NCI-H2227 treated with DMSO at 0.1 percent for 48 hours (cell line): ENCODE measurements around the gene PAQR4.
A peak's percentile ranks its signal among the peaks of the same experiment; 100 is the strongest.

ENCODE experiments used
- DNase-seq: peaks from one replicate; lab custom pipeline; 2025; lab: John Stamatoyannopoulos, UW

Gene PAQR4

DNA sequence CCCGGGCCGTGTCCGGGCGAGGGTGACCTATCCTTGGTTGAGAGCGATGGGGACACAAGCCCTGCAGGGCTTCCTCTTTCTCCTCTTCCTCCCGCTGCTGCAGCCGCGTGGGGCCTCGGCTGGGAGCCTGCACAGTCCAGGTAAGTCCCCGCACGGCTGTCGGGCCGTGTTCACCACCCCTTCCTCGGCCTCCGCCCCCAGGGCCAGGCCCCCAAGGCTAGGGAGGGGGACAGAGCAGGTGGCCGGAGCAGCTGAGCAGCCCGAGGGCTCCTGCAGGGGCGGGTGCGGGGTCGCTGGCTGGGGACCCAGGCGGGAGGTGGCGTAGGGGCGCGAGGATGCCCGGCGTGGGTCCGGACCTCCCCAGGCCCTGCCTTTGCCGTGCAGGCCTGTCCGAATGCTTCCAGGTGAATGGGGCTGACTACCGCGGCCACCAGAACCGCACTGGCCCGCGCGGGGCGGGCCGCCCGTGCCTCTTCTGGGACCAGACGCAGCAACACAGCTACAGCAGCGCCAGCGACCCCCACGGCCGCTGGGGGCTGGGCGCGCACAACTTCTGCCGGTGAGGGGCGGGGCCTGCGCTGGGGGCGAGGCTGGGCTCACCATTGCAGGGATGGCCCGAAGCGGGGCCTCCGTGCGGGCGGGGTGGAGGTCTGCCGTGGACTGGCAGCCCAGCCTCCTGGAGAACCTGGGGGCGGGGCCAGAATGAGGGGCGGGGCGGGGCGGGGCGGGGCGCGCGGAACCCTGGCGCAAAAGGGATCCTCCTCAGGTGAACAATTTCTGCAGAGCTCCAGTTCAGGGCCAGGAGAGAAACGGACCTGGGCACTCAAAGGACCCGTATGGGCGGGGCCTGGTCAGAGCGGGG lies 4.4 kb upstream of the PAQR4 start:
- peak; percentile 85 for DNase-seq

DNA sequence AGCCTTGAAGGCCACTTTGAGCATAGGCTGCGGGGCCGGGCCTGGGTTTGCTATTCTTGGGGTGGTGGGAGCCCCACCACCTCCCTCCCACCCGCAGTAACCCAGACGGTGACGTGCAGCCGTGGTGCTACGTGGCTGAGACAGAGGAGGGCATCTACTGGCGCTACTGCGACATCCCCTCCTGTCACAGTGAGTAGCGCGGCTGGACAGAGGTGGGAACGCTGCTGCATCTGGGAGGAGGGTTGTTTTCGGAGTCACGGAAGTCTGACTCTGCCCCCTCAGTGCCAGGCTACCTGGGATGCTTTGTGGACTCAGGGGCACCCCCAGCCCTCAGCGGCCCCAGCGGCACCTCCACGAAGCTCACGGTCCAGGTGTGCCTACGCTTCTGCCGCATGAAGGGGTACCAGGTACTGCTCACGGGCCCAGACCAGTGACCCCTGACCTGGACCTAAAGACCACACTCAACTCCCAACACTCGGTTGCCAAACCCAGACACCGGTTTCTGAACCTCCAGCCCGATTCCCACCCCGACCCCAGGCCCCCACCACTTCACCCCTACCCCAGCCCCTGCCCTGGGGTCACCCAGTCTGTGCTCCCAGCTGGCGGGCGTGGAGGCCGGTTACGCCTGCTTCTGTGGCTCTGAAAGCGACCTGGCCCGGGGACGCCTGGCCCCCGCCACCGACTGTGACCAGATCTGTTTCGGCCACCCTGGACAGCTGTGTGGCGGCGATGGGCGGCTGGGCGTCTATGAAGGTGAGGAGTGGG lies 2.9 kb upstream of the PAQR4 start:
- no peak for DNase-seq

DNA sequence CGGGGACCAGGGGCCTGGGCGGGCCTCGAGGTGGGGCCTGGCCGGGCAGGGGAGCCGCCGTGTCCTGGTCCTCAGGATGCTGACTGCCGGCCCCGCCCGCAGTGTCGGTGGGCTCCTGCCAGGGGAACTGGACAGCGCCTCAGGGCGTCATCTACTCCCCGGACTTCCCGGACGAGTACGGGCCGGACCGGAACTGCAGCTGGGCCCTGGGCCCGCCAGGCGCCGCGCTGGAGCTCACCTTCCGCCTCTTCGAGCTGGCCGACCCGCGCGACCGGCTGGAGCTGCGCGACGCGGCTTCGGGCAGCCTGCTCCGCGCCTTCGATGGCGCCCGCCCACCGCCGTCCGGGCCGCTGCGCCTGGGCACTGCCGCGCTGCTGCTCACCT lies 2.3 kb upstream of the PAQR4 start:
- DNase-seq, result no peak

DNA sequence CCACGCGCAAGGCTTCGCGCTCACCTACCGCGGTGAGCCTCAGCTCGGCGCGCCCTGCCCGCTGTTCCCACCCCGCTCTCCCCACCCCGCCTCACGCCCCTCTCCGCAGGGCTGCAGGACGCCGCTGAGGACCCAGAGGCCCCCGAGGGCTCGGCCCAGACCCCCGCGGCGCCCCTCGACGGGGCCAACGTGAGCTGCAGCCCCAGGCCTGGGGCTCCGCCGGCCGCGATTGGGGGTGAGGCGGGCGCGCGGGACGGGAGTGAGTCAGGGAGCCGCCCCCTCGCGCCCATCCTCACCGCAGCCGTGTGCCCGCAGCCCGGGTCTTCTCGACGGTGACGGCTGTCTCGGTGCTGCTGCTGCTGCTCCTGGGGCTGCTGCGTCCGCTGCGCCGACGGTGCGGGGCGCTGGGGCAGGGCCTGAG lies 1.9 kb upstream of the PAQR4 start:
- no peak for DNase-seq

DNA sequence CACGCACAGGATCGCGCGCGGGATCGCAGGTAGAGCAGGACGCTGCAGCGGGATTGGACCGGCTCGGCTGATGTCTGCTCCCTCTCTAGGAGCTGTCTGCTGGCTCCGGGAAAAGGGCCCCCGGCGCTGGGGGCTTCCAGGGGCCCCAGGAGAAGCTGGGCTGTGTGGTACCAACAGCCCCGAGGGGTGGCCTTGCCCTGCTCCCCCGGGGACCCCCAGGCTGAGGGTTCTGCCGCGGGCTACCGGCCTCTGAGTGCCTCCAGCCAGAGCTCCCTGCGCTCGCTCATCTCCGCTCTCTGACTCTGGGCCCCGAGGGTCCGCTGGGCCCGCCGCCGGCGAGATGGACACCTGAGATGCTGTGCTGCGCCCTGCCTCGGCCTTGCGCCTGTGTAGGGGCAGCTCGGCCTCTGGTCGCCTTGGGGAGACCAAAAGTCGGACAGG lies 1.4 kb upstream of the PAQR4 start:
- no peak for DNase-seq

DNA sequence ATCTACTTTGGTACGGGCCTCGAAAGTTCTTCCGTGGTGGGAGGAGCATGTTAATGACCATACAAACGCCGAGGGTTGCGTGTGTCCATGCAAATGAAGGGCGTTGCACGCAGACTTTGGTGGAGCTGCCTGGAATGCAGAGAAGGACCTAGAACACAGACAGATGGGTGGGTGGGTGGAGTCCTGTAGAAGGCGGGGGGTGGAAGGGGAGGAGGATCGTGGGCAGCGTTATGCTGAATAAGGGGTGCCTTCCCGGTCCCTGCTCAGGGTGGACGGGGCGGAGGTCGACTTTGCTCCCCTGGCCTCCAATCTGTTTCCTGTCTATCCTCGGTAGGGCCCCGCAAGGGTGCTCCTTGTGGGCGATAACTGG lies 795 bp upstream of the PAQR4 start:
- DNase-seq, result no peak

DNA sequence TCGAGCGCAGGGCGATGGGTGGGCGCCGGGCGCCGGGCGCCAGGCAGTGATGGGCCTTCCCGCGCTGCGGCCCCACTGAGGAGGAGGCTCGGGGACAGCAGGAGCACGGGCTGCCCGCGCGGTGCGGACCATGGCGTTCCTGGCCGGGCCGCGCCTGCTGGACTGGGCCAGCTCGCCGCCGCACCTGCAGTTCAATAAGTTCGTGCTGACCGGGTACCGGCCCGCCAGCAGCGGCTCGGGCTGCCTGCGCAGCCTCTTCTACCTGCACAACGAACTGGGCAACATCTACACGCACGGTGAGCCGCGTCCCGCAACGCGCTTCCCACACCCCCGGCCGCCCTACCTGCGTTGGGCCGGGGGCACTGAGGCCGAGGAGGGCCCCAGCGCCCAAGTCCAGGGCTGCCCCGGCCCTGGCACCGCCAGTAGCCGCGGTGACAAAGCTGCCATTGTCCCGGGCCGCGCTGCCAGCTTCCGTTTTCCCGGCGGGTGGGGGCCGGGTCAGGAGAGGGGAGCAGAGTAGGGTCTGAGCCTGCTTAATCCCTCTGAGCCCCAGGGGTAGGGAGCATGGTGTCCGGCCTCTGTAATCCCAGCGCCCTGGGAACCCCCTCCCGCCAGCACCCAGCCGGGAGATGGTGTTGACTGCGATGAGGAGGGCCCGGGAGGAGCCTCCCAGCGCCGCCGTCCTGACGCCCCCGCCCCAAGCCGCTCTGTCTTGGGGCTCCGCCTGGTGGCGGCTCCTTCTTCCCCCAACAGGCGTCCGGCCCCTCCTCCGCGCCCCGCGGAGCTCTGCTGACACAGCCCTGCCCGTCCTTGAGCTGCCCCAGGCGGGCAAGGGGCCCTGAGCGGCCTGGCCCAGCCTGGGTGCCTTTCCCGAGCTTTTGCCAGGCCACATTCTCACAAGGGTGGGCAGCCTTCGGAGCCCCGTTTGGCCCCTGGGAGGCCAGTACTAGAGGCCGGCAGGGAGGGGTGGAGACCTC lies 685 bp downstream of the PAQR4 start:
- peak; percentile 65 for DNase-seq

DNA sequence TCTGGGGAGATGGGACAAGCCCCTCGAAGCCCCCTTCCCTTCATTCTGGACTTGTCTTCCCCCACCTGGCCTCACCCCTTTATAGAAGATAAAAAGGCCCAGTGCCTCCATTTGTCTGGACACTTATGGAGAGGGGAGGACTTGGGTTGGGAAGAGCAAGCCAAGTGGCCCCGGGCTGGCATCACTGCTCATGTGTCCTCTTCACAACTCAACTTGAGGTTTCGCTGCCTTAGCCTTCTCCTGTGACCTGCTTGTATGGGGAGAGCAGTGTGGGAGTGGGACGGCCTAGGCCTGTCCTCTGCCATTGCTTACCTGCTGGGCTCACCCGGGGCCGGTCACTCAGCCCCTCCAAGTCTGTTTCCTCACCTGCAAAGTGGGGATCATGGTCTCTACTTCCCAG lies 1.4 kb downstream of the PAQR4 start:
- DNase-seq, result no peak

DNA sequence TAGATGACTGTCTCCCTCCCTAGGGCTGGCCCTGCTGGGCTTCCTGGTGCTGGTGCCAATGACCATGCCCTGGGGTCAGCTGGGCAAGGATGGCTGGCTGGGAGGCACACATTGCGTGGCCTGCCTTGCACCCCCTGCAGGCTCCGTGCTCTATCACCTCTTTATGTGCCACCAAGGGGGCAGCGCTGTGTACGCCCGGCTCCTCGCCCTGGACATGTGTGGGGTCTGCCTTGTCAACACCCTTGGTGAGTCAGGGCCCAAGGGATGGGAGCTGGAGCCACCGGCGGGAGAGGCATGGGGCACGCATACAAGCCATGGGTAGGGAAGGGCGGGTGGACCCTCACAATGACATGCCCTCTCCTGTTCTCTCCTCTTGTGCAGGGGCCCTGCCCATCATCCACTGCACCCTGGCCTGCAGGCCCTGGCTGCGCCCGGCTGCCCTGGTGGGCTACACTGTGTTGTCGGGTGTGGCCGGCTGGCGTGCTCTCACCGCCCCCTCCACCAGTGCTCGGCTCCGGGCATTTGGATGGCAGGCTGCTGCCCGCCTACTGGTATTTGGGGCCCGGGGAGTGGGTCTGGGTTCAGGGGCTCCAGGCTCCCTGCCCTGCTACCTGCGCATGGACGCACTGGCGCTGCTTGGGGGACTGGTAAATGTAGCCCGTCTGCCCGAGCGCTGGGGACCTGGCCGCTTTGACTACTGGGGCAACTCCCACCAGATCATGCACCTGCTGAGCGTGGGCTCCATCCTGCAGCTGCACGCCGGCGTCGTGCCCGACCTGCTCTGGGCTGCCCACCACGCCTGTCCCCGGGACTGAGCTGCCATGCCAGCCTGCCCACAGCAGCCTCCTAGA lies 2.2 kb downstream of the PAQR4 start:
- DNase-seq, result no peak

DNA sequence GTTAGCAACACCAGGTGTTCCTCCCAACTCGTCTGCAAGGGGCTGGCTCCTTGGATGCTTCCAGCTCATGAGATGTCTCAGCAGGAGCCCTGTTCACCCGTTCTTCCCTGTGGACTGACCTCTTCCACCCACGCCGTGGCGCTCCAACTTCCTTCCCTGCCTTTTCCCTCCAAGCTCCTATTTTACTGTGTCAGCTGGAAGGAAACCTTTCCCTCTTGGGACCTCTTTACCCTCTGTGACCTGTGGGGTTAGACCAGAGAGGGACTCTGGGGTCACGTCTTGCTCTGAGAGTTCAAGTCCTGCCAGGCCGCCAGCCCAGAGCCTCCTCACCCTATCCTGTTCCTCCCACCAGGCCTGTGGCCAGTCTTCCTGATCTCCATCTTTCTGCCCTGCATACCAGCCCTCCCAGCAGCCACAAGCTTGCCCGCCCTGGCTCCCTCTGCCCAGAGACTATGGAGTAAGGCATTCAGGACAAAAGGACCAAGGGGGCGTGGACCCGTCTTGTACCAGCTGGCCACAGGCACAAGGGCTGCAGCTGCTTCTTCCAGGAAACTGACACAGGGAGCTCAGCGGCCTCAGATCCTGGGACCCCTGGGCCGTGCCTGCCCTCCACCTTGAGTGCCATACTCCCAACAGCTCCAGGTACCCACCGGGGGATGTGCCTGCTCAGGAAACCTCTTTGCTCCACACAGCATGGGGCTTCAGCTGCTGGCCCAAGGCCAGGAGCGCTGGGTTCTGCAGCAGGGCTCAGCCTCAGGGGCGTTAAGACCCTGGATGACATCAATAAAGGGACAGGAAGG lies 3.0 kb downstream of the PAQR4 start:
- DNase-seq, result no peak

DNA sequence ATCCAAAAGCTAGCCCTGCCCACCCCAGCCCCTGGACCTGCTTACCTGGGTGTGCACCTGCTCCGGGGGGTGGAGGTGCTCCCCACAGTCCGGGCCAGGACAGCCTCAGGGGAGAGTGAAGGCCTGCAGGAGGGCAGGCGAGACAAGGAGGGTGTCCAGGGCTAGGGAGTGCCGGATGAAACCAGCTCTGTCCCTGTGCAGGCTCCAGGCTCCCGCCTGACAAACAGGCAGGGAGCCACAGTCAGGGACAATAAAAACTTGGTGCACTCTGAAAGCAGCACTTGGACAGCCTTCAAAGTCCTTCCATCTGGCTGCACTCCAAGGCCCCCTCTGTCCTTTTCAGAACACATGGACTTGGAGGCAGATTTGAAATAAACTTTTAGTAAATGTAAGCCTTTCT lies 3.9 kb downstream of the PAQR4 start:
- DNase-seq, result no peak

DNA sequence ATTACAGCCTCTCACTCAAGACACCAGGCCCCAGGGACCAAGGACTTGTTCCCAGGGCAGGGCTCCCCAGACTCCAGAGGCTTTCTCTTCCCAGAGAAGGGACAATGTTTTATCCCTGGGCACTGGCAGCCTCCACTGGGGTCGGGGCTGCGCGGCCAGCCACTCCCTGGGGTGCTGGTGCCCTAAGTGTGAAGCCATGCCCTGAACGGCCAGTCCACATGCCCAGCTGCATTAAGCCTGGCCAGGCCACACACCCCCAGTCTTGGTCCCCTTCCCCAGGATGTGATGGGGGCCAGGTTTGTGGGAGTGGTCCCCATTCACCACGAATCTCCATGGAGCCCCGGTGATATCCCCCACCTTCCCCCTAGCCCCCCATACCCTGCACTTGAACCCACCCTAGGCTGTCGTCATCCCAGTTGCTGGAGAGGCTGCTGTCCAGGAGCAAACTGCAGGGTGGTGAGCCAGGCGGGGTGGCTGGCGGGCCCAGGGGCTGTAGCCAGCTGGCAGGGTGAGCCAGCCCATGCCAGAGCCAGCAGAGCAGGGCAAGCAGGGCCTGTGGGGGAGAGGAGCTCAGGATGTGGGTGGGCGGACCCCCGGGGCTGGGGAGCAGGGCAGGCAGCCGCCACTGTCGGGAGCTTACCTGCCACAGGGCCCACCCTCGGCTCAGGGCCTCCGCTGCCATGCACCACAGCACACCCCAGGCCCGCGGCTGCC lies 4.6 kb downstream of the PAQR4 start:
- DNase-seq, result no peak

DNA sequence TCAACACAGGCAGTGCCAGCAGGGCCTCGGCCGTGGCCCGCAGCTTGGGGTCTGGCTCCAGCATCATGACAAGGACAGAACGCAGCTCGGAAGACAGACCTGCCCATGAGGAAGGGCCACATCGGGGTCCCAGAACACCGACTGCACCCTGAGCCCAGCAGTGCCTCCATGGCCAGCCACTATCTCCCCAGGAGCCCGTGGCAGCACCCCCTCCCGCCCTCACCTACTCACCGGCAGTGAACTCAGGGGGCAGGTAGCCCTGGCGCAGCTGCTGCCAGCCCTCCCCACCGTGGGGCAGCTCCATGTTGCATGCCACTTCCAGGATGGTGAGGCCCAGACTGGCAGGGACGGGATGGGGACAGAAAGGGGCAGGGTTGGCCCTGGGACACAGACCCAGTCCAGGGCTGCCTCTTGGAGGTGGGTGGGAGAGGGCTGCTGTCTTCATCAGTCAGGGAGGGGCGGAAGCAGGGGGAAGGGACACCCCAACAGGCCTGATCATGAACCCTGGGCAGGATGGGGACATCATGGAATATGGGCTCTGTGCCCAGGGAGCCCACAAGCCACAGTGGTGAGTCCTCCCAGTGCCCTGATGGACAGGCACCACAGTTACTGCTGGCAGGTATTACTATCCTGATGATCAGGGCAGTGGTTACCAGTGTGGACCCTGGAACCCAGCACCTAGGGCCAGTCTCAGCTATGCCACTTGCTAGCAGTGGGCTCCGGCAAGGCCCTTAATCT lies 5.3 kb downstream of the PAQR4 start:
- DNase-seq, result no peak

DNA sequence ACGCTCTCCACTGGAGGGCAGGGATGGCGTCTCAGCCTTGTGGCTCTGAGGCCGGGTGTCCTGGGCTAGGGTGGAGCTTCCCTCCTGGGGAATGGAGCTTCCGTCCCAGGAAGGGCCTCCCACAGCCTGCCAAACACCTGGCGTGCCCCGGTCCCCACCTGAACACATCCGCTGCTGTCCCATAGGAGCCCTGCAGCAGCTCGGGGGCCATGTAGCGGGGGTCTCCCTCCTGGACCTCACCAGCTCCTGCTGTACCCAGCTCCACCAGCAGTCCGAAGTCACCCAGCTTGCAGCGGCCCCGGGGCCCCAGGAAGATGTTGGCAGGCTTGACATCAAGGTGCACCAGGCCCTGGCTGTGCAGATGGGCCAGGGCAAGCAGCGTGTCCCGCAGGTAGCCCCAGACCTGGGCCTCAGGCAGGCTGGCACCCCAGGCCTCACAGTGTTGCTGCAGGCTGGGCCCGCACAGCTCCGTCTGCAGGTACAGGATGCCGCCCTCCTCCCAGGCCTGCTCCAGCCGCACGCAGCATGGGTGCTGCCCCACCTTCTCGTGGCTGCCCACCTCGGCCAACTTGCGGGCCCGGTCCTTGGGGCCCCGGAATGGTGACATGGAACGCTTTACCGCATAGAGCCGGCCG lies 6.1 kb downstream of the PAQR4 start:
- no peak for DNase-seq

DNA sequence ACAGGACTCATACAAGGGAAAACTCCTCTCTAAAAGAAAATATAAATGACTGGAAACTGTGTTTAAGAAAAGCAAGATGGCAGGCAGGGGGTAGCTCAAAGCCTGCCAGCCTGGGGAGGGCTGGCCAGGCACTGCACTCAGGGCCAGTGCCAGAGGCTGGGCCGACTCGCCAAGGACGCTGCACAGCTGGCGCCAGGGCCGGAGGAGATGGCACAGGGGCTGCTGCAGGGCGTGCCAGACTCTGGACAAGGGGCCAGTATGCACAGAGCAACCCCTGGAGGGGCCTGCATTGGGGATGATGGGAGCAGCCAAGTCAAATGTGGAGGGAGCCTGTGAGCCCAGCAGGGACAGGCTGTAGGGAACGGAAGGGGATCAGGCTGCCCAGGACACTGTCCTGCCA lies 7.1 kb downstream of the PAQR4 start:
- DNase-seq, result no peak

DNA sequence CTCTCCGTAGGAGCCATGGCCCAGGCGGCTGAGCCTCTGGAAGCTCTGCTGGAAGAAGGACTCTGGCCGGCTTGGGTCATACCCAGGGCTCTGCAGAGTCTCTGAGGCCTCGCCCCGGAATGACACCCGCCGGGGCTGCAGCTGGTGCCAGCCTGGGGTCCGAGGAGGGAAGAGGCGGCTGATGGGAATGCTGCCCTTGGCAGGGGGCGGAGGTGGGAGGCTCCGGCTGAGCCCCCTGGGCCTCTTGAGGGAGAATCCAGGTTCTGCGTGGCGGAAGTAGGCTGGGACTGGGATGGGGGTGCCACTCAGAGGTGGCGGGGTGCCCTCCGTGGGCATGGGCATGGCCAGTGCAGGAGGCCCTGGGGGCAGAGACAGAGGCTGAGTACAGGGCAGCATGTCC lies 7.5 kb downstream of the PAQR4 start:
- no peak for DNase-seq

DNA sequence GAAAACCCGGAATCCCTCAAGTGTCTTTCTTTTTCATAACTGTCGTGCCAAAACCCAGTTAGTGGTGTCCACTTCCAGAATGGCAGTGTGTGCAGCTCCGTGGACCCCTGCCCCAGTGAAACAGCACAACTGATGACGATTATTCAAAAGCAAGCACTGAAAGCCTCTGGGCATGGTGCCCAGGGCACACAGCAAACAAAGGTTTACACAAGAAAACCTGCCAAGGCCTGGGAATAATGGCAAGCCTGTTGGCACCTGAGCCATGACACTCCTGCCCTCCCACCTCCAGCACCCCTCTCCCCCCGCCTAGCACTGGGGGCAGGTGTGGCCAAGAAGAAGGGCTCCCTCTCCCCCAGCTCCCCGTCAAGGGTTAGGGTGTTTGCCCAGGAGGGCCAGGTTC lies 8.3 kb downstream of the PAQR4 start:
- DNase-seq, result no peak

DNA sequence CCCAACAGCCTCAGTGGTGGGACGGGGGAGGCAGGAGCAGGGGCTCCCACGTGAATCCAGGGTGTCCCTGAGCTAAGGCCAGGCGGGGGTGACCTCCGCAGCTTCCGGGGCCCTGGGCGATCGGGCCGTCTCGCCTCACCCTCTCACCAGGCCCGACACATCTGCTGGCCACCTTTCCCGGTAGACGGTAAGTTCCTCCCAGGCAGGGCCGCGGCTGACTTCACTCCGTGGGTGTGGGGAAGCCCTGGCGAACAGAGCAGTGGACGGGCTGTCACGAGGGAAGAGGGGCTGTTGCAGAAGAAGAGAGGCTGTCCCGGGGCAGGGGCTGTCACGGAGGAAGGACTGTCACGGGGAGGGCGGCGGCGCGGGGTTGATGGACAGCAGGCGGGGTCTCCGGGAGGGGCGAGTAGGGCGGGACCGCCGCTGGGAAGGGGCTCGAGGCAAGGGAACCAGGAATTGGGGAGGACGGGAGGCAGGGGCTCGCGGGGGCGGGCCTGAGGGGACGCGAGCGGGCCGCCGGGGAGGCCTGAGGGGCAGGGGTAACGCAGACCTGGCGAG lies 10.6 kb downstream of the PAQR4 start:
- DNase-seq, result no peak
